ENCODE measurements around the gene TMEM260.

The TMEM260 gene

DNA sequence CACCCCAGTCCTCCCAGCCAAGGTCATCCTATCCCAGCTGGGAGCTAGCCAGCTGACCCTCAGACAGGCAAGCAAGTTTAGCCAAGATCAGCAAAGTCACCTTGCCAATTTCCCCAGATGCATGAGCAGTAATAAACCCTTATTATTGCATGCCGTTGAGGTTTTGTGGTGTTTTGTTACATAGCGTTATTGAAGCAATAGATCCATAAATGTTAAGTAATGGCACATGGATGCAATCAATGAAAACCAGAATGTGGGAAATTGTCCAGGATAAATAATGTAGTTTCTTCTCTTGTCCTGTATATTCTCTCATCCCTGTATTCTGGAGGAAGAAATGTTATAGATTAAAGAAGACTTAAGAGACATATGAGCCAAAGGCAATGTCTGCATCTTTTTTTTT, 18.0 kb upstream of the TMEM260 start:
- Histone ChIP-seq H3K9ac (ENCODE audit: low read length in 5 of 5) (no peak overlapping the region), H3K4me1 (ENCODE audit: control insufficient read depth in 5 of 5, insufficient read depth in 5 of 5, low read length in 5 of 5) (no peaks in the 10 kb centered on the region), H3K36me3 (ENCODE audit: control insufficient read depth in 5 of 5, insufficient read depth in 5 of 5, low read length in 5 of 5) (no peaks in the 10 kb centered on the region), H3K27ac (ENCODE audit: low read depth, low read length) (no peak overlapping the region), H3K4me3 (ENCODE audit: low read depth in 1 of 5, low read length in 5 of 5) (no peak overlapping the region), H3K9me3 (ENCODE audit: control insufficient read depth in 5 of 5, low read length in 5 of 5) (no peaks in the 10 kb centered on the region), H3K27me3 (ENCODE audit: control insufficient read depth in 5 of 5, insufficient read depth in 4 of 5, low read length in 5 of 5) (peaks cover 0 to 14% (median under 1%) of the 10 kb centered on the region in 5 donors)

DNA sequence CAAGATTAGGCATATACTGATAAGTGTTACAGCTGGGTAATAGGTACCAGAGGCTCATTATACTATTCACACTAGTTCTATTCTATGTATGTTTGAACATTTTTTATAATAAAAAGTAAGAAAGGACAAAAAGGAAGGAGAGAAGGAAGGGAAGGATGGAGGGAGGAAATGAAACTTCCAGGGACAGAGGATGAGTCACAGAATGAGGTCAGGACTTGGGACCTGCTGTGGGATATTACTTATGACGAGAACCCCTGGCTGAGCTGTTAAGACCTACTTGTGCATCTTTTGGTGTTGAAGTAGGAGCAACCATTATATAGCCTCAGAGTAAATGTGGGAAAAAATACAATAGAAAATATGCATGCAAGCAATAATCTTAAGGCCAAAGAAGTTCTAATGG, 16.7 kb upstream of the TMEM260 start:
- H3K9me3 ChIP-seq (ENCODE audit: control insufficient read depth in 5 of 5, low read length in 5 of 5): no peaks in the 10 kb centered on the region
- H3K36me3 ChIP-seq (ENCODE audit: control insufficient read depth in 5 of 5, insufficient read depth in 5 of 5, low read length in 5 of 5): no peaks in the 10 kb centered on the region
- no peaks in the 10 kb centered on the region for H3K4me1 ChIP-seq (ENCODE audit: control insufficient read depth in 5 of 5, insufficient read depth in 5 of 5, low read length in 5 of 5)
- H3K27ac ChIP-seq (ENCODE audit: low read depth, low read length): no peak overlapping the region
- H3K9ac ChIP-seq (ENCODE audit: low read length in 5 of 5): no peak overlapping the region
- H3K4me3 ChIP-seq (ENCODE audit: low read depth in 1 of 5, low read length in 5 of 5): no peak overlapping the region
- peaks cover 0 to 5% (median 0%) of the 10 kb centered on the region in 5 donors for H3K27me3 ChIP-seq (ENCODE audit: control insufficient read depth in 5 of 5, insufficient read depth in 4 of 5, low read length in 5 of 5)

GRCh38 chr14:56569174-56569573, 10.4 kb upstream of the TMEM260 start:
- H3K27ac ChIP-seq (ENCODE audit: low read depth, low read length): no peak overlapping the region

GRCh38 chr14:56570295-56570694, 9.3 kb upstream of the TMEM260 start:
- Histone ChIP-seq H3K4me3 (ENCODE audit: low read depth in 1 of 5, low read length in 5 of 5) (no peak overlapping the region), H3K36me3 (ENCODE audit: control insufficient read depth in 5 of 5, insufficient read depth in 5 of 5, low read length in 5 of 5) (no peaks in the 10 kb centered on the region), H3K9me3 (ENCODE audit: control insufficient read depth in 5 of 5, low read length in 5 of 5) (no peaks in the 10 kb centered on the region), H3K4me1 (ENCODE audit: control insufficient read depth in 5 of 5, insufficient read depth in 5 of 5, low read length in 5 of 5) (no peaks in the 10 kb centered on the region), H3K27me3 (ENCODE audit: control insufficient read depth in 5 of 5, insufficient read depth in 4 of 5, low read length in 5 of 5) (no peaks in the 10 kb centered on the region), H3K9ac (ENCODE audit: low read length in 5 of 5) (no peak overlapping the region), H3K27ac (ENCODE audit: low read depth, low read length) (no peak overlapping the region)

More at GRCh38 chr14:56569174-56569573, 10.4 kb upstream of the TMEM260 start:
- Histone ChIP-seq H3K4me1 (ENCODE audit: control insufficient read depth in 5 of 5, insufficient read depth in 5 of 5, low read length in 5 of 5) (no peaks in the 10 kb centered on the region), H3K36me3 (ENCODE audit: control insufficient read depth in 5 of 5, insufficient read depth in 5 of 5, low read length in 5 of 5) (no peaks in the 10 kb centered on the region), H3K4me3 (ENCODE audit: low read depth in 1 of 5, low read length in 5 of 5) (no peak overlapping the region), H3K9ac (ENCODE audit: low read length in 5 of 5) (no peak overlapping the region), H3K27me3 (ENCODE audit: control insufficient read depth in 5 of 5, insufficient read depth in 4 of 5, low read length in 5 of 5) (no peaks in the 10 kb centered on the region), H3K9me3 (ENCODE audit: control insufficient read depth in 5 of 5, low read length in 5 of 5) (no peaks in the 10 kb centered on the region)

DNA sequence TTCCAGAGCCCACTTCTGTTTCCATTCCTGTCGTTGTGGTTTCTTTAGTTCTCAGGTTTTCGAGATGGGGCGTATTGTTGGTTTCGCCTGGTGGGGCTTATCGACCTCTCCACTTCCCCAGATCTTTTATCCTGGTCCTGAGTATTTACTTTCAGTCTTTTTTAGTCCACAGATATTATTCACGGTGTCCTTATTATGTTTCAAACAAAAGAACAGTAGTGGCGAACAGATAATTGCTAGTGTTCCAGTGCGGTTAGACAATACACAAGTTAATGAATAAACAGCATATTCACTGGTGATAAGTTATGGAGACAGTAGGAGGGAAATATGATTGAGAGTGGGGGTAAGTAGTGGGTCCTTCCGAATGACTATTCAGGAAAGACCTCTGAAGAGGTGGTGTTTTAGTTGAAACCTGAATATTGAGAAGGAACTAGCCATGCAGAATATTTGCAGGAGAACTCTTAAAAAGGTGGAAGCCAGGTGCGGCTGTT, 668 bp downstream of the TMEM260 start:
- H3K4me1 ChIP-seq (ENCODE audit: control insufficient read depth in 5 of 5, insufficient read depth in 5 of 5, low read length in 5 of 5): peaks cover 5 to 25% (median 24%) of the 10 kb centered on the region in 5 donors
- H3K36me3 ChIP-seq (ENCODE audit: control insufficient read depth in 5 of 5, insufficient read depth in 5 of 5, low read length in 5 of 5): peaks cover 0 to 1% (median 0%) of the 10 kb centered on the region in 5 donors
- peak overlapping the region; percentile 96 to 100 (median 97) for H3K4me3 ChIP-seq (ENCODE audit: low read depth in 1 of 5, low read length in 5 of 5)
- no peaks in the 10 kb centered on the region for H3K9me3 ChIP-seq (ENCODE audit: control insufficient read depth in 5 of 5, low read length in 5 of 5)
- peak overlapping the region; percentile 95 to 100 (median 98) for H3K9ac ChIP-seq (ENCODE audit: low read length in 5 of 5)
- H3K27me3 ChIP-seq (ENCODE audit: control insufficient read depth in 5 of 5, insufficient read depth in 4 of 5, low read length in 5 of 5): no peaks in the 10 kb centered on the region
- peak overlapping the region; percentile 71 for H3K27ac ChIP-seq (ENCODE audit: low read depth, low read length)

DNA sequence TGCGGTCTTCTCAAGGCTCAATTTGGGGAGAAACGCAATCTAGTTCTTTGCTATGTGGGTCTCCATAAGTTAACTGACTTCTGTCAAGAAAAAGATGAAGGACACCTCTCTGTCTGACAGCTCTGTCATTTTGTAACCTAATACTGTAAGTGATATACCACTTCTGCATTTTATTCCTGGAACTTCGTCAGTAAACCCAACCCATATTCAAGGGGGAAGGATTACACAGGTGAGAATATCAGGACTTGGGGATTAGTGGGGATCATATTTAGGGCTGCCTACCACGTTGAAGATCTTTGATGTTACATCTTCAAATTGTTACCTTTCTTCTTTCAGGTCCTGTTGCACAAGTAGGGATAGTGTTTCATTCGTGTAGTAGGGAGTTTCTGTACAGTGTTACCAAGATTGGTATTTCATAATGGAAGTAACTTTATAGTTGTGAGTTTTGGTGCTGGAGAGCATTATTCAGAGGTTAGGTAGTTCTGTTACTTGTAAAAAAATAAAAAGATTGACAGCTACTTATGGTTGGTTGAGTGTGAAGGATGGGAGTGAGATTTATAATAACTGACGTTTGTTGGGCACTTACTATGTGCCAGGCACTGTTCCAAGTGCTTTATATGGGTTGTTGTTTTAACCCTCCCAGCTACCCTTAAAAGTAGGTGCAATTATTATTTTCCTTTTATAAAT, 1.6 kb downstream of the TMEM260 start:
- H3K9me3 ChIP-seq (ENCODE audit: control insufficient read depth in 5 of 5, low read length in 5 of 5): no peaks in the 10 kb centered on the region
- H3K36me3 ChIP-seq (ENCODE audit: control insufficient read depth in 5 of 5, insufficient read depth in 5 of 5, low read length in 5 of 5): peaks cover 3 to 11% (median 8%) of the 10 kb centered on the region in 5 donors
- H3K27ac ChIP-seq (ENCODE audit: low read depth, low read length): no peak overlapping the region
- H3K4me1 ChIP-seq (ENCODE audit: control insufficient read depth in 5 of 5, insufficient read depth in 5 of 5, low read length in 5 of 5): peaks cover 5 to 25% (median 24%) of the 10 kb centered on the region in 5 donors
- peak overlapping the region in 3 of 5 donors; percentile 95 to 100 (median 99) for H3K9ac ChIP-seq (ENCODE audit: low read length in 5 of 5)
- no peaks in the 10 kb centered on the region for H3K27me3 ChIP-seq (ENCODE audit: control insufficient read depth in 5 of 5, insufficient read depth in 4 of 5, low read length in 5 of 5)
- H3K4me3 ChIP-seq (ENCODE audit: low read depth in 1 of 5, low read length in 5 of 5): peak overlapping the region; percentile 96 to 100 (median 97)

DNA sequence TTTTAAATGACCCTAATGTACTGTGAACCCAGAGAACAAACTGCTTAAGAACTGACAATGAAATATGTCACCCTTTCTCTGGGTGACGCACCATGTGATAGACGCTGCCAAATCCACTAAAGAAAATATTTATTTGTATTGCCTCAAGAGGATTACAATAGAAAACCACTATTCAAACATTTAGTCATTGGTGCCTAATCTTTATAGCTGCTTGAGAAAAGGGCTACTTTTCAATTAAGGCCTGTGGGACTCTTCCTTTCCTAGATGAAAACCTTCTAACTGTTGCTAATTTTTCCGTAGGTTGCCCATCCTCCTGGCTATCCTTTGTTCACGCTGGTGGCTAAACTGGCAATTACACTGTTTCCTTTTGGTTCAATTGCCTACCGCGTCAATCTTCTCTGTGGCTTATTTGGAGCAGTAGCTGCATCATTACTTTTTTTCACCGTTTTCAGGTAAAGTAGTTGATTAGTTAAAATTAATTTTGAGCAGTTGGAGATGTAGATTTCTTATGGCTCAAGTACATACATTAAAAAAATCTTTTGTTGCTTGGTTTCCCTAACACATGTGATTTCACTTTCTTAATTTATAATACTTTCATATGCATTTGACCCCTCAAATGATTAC, 6.0 kb downstream of the TMEM260 start:
- no peaks in the 10 kb centered on the region for H3K9me3 ChIP-seq (ENCODE audit: control insufficient read depth in 5 of 5, low read length in 5 of 5)
- H3K4me1 ChIP-seq (ENCODE audit: control insufficient read depth in 5 of 5, insufficient read depth in 5 of 5, low read length in 5 of 5): peaks cover 5 to 19% (median 18%) of the 10 kb centered on the region in 5 donors
- no peak overlapping the region for H3K4me3 ChIP-seq (ENCODE audit: low read depth in 1 of 5, low read length in 5 of 5)
- no peak overlapping the region for H3K27ac ChIP-seq (ENCODE audit: low read depth, low read length)
- H3K9ac ChIP-seq (ENCODE audit: low read length in 5 of 5): no peak overlapping the region
- H3K36me3 ChIP-seq (ENCODE audit: control insufficient read depth in 5 of 5, insufficient read depth in 5 of 5, low read length in 5 of 5): peaks cover 9 to 31% (median 17%) of the 10 kb centered on the region in 5 donors
- H3K27me3 ChIP-seq (ENCODE audit: control insufficient read depth in 5 of 5, insufficient read depth in 4 of 5, low read length in 5 of 5): no peaks in the 10 kb centered on the region

- no peaks in the 10 kb centered on the region for H3K27me3 ChIP-seq (ENCODE audit: control insufficient read depth in 5 of 5, insufficient read depth in 4 of 5, low read length in 5 of 5)
- no peaks in the 10 kb centered on the region for H3K9me3 ChIP-seq (ENCODE audit: control insufficient read depth in 5 of 5, low read length in 5 of 5)
- no peak overlapping the region for H3K9ac ChIP-seq (ENCODE audit: low read length in 5 of 5)
- H3K4me3 ChIP-seq (ENCODE audit: low read depth in 1 of 5, low read length in 5 of 5): no peak overlapping the region
- peaks cover 11 to 45% (median 18%) of the 10 kb centered on the region in 5 donors for H3K36me3 ChIP-seq (ENCODE audit: control insufficient read depth in 5 of 5, insufficient read depth in 5 of 5, low read length in 5 of 5)
- H3K4me1 ChIP-seq (ENCODE audit: control insufficient read depth in 5 of 5, insufficient read depth in 5 of 5, low read length in 5 of 5): peaks cover 0 to under 1% (median 0%) of the 10 kb centered on the region in 5 donors
- H3K27ac ChIP-seq (ENCODE audit: low read depth, low read length): no peak overlapping the region
These were observed 8.1 kb downstream of the TMEM260 start for GRCh38 chr14:56587701-56588100.

- no peak overlapping the region for H3K27ac ChIP-seq (ENCODE audit: low read depth, low read length)
- H3K4me1 ChIP-seq (ENCODE audit: control insufficient read depth in 5 of 5, insufficient read depth in 5 of 5, low read length in 5 of 5): no peaks in the 10 kb centered on the region
- no peaks in the 10 kb centered on the region for H3K27me3 ChIP-seq (ENCODE audit: control insufficient read depth in 5 of 5, insufficient read depth in 4 of 5, low read length in 5 of 5)
- H3K36me3 ChIP-seq (ENCODE audit: control insufficient read depth in 5 of 5, insufficient read depth in 5 of 5, low read length in 5 of 5): peaks cover 16 to 50% (median 20%) of the 10 kb centered on the region in 5 donors
- H3K4me3 ChIP-seq (ENCODE audit: low read depth in 1 of 5, low read length in 5 of 5): no peak overlapping the region
- no peak overlapping the region for H3K9ac ChIP-seq (ENCODE audit: low read length in 5 of 5)
- no peaks in the 10 kb centered on the region for H3K9me3 ChIP-seq (ENCODE audit: control insufficient read depth in 5 of 5, low read length in 5 of 5)
These were observed 10.9 kb downstream of the TMEM260 start for GRCh38 chr14:56590535-56590960.
